Mesenchymal stem cell (in vitro differentiated cells and primary cell): ENCODE results near the gene FAM222A.

Experiments
- DNase-seq: peaks from one replicate; pipeline ENCODE4 v3.0.0-alpha.2; 2013
- H2AFZ ChIP-seq: one replicate; pipeline ENCODE4 v1.6.1; 2013; ENCODE audit warnings: low read depth, mild to moderate bottlenecking, control low read depth, inconsistent platforms, low read length, moderate library complexity
- H2AK5ac ChIP-seq: 2 replicates; pipeline ENCODE4 v1.6.1; 2013; ENCODE audit warnings: low read length, moderate library complexity, mild to moderate bottlenecking, inconsistent platforms; ENCODE audit not compliant: severe bottlenecking
- H2BK120ac ChIP-seq: one replicate; pipeline ENCODE4 v1.6.1; 2013; ENCODE audit warnings: low read depth, mild to moderate bottlenecking, inconsistent platforms, low read length, moderate library complexity
- H2BK12ac ChIP-seq, 2 experiments: one replicate each; pipeline ENCODE4 v1.6.1; 2013; ENCODE audit warnings: inconsistent platforms in 2 of 2, low read length in 2 of 2, mild to moderate bottlenecking in 2 of 2, moderate library complexity in 2 of 2, control low read depth in 1 of 2
- H2BK15ac ChIP-seq: one replicate; pipeline ENCODE4 v1.6.1; 2013; ENCODE audit warnings: mild to moderate bottlenecking, low read depth, inconsistent platforms; ENCODE audit not compliant: poor library complexity, severe bottlenecking
- H2BK5ac ChIP-seq: 2 replicates; pipeline ENCODE4 v1.6.1; 2013; ENCODE audit warnings: low read depth, mild to moderate bottlenecking, low read length, control low read depth, inconsistent platforms; ENCODE audit not compliant: poor library complexity, severe bottlenecking
- H3K14ac ChIP-seq, 2 experiments: one replicate each; pipeline ENCODE4 v1.6.1; 2013; ENCODE audit warnings: inconsistent platforms in 2 of 2, low read length in 2 of 2, control low read depth in 1 of 2, mild to moderate bottlenecking in 1 of 2, moderate library complexity in 1 of 2
- H3K18ac ChIP-seq, 2 experiments: one replicate each; pipeline ENCODE4 v1.6.1; 2013; ENCODE audit warnings: inconsistent platforms in 2 of 2, low read length in 2 of 2, control low read depth in 1 of 2, low read depth in 1 of 2, mild to moderate bottlenecking in 1 of 2
- H3K23ac ChIP-seq, 2 experiments: one replicate each; pipeline ENCODE4 v1.6.1; 2013; ENCODE audit warnings: inconsistent platforms in 2 of 2, low read length in 2 of 2, mild to moderate bottlenecking in 2 of 2, moderate library complexity in 2 of 2, control low read depth in 1 of 2
- H3K27ac ChIP-seq: 2 replicates; pipeline ENCODE4 v1.5.1; 2013; ENCODE audit warnings: mild to moderate bottlenecking, moderate library complexity, low read length, control low read depth, inconsistent platforms; ENCODE audit not compliant: poor library complexity, severe bottlenecking
- H3K27me3 ChIP-seq, 2 experiments: 2 replicates each; pipeline versions ENCODE4 v1.6.1 to v1.7.0; 2013; ENCODE audit warnings: low read length in 2 of 2, mild to moderate bottlenecking in 2 of 2, moderate library complexity in 2 of 2, control low read depth in 1 of 2, inconsistent platforms in 1 of 2; ENCODE audit not compliant: control insufficient read depth in 1 of 2, insufficient read depth in 1 of 2
- H3K36me3 ChIP-seq, 2 experiments: 2 replicates each; pipeline versions ENCODE4 v1.6.1 to v1.7.0; 2013; ENCODE audit warnings: low read length in 2 of 2, control low read depth in 1 of 2, inconsistent platforms in 1 of 2, low read depth in 1 of 2, mild to moderate bottlenecking in 1 of 2; ENCODE audit not compliant: insufficient read depth in 2 of 2, control insufficient read depth in 1 of 2
- H3K4ac ChIP-seq, 2 experiments: one replicate each; pipeline ENCODE4 v1.6.1; 2013; ENCODE audit warnings: inconsistent platforms in 2 of 2, low read length in 2 of 2, mild to moderate bottlenecking in 2 of 2, moderate library complexity in 2 of 2, control low read depth in 1 of 2, low read depth in 1 of 2
- H3K4me1 ChIP-seq: 2 replicates; pipeline ENCODE4 v1.6.1; 2013; ENCODE audit warnings: low read depth, low read length, control low read depth; ENCODE audit not compliant: control insufficient read depth, insufficient read depth
- H3K4me2 ChIP-seq: 2 replicates; pipeline ENCODE4 v1.6.1; 2013; ENCODE audit warnings: low read length, mild to moderate bottlenecking, inconsistent platforms; ENCODE audit not compliant: poor library complexity, severe bottlenecking
- H3K4me3 ChIP-seq, 2 experiments: 2 replicates each; pipeline versions ENCODE4 v1.5.1 to v1.7.0; 2013; ENCODE audit warnings: low read length in 2 of 2, mild to moderate bottlenecking in 2 of 2, control low read depth in 1 of 2, low read depth in 1 of 2; ENCODE audit not compliant: insufficient read depth in 1 of 2
- H3K79me1 ChIP-seq: replicated peaks from 2 replicates; pipeline ENCODE4 v1.6.1; 2013; ENCODE audit warnings: mild to moderate bottlenecking, control low read depth, low read length, inconsistent platforms; ENCODE audit not compliant: poor library complexity, severe bottlenecking
- H3K9ac ChIP-seq: 2 replicates; pipeline ENCODE4 v1.7.0; 2013; ENCODE audit warnings: mild to moderate bottlenecking, low read length, moderate library complexity
- H3K9me3 ChIP-seq: 2 replicates; pipeline ENCODE4 v1.7.0; 2013; ENCODE audit warnings: mild to moderate bottlenecking, low read length; ENCODE audit not compliant: control insufficient read depth
- H4K8ac ChIP-seq: one replicate; pipeline ENCODE4 v1.6.1; 2013; ENCODE audit warnings: inconsistent platforms, mild to moderate bottlenecking, low read length, moderate library complexity
- H4K91ac ChIP-seq: one replicate; pipeline ENCODE4 v1.6.1; 2013; ENCODE audit warnings: mild to moderate bottlenecking, low read length, inconsistent platforms
- WGBS: methylation state at CpG from one replicate; pipeline ENCODE4 v1.1.7; 2013; ENCODE audit warnings: mixed read lengths; 5-methylcytosine and 5-hydroxymethylcytosine counted together

The FAM222A gene

DNA sequence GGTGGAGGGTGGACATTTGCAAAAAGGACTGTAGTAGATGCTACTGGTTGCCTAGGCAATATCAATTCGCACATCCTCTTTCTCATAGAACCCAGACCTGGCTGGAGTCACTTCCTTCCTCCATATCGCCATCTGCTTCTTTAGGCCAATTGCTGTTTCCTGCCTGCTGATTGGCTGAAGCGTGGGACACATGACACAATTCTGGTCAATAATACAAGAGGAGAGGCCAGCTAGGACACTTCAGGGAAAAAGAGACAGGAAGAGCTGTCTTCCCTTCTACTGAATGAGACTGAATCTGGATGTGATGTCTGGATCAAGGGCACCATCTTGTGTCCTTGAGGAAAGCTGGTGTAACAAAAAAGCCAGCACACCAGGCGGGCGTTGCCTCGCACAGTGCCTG is 65.8 kb downstream of the FAM222A start:
- no peak overlapping the region for H2BK5ac ChIP-seq
- no peak overlapping the region for H2AFZ ChIP-seq
- no peak overlapping the region for H3K4me2 ChIP-seq
- no peak overlapping the region for H3K9ac ChIP-seq
- H4K91ac ChIP-seq: no peak overlapping the region
- no peak overlapping the region for H3K23ac ChIP-seq
- H3K4ac ChIP-seq: no peak overlapping the region
- DNase-seq: peak; percentile 5
- H3K4me3 ChIP-seq: no peak overlapping the region
- no peak overlapping the region for H2BK12ac ChIP-seq
- no peaks in the 10 kb centered on the region for H3K79me1 ChIP-seq
- peak overlapping the region; percentile 3 for H2BK15ac ChIP-seq
- H2BK120ac ChIP-seq: no peak overlapping the region
- H2AK5ac ChIP-seq: no peak overlapping the region
- H3K18ac ChIP-seq: no peak overlapping the region
- H3K27me3 ChIP-seq: peaks cover 6 to 12% of the 10 kb centered on the region in 2 experiments
- no peaks in the 10 kb centered on the region for H3K4me1 ChIP-seq
- peaks cover 4% of the 10 kb centered on the region in 2 experiments for H3K36me3 ChIP-seq
- H4K8ac ChIP-seq: no peak overlapping the region
- H3K27ac ChIP-seq: no peak overlapping the region
- H3K14ac ChIP-seq: no peak overlapping the region
- 87% methylated on average over 6 of the region's 6 CpGs for WGBS
- H3K9me3 ChIP-seq: peaks cover 14% of the 10 kb centered on the region

DNA sequence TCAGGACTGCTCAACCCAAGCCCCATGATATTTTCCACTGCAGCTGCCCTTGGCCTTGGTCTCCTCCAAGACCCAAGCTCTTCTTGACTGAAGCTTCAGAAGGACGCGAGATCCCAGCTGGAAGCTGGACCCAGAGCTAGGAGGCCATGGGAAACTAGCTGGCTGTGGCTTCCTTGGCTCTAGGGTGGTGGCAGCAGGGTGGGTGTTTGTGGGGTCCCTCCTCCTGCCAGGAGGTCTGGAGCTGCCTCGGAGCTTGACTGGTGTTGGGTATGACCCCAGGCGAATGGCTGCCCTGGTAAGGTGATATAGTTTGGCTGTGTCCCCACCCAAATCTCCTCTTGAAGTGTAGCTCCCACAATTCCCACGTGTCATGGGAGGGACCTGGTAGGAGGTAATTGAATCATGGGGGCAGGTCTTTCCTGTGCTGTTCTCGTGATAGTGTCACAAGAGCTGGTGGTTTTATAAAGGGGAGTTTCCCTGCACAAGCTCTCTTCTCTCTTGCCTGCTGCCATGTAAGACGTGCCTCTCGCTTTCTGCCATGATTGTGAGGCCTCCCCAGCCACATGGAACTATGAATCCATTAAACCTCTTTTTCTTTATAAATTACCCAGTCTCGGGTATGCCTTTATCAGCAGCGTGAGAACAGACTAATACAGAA is 68.2 kb downstream of the FAM222A start:
- Histone ChIP-seq H4K91ac (no peak overlapping the region), H2AK5ac (no peak overlapping the region), H2AFZ (no peak overlapping the region), H3K27ac (no peak overlapping the region), H2BK15ac (no peak overlapping the region), H3K27me3 (peaks cover 0 to 11% of the 10 kb centered on the region in 2 experiments), H3K4ac (no peak overlapping the region), H3K4me3 (no peak overlapping the region), H3K4me1 (no peaks in the 10 kb centered on the region), H2BK5ac (no peak overlapping the region), H3K9ac (no peak overlapping the region), H3K14ac (no peak overlapping the region), H2BK120ac (no peak overlapping the region), H4K8ac (no peak overlapping the region), H3K36me3 (peaks cover 4 to 9% of the 10 kb centered on the region in 2 experiments), H2BK12ac (no peak overlapping the region), H3K79me1 (no peaks in the 10 kb centered on the region), H3K4me2 (no peak overlapping the region), H3K9me3 (peaks cover 14% of the 10 kb centered on the region), H3K18ac (no peak overlapping the region), H3K23ac (no peak overlapping the region)
- 73% methylated on average over 8 of the region's 10 CpGs for WGBS
- no peak for DNase-seq

DNA sequence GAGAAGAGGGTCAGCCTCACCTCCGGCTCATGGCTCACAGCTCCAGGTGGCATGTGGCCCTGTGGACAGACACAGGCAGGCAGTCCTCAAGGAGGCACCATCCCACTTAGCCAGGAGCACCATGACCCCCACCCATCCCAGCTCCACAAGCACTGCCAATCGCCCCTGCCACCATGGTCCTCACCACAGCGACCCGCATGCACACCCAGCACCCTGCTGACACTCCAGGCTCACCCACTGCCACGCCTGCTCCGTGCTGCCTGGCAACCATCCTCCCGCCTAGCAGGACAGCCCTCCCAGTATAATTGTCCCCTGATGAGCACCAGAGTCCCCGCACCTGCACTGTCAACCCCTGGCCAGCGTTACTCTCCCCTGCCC is 68.7 kb downstream of the FAM222A start:
- Histone ChIP-seq H3K36me3 (peaks cover 4 to 9% of the 10 kb centered on the region in 2 experiments), H2BK120ac (no peak overlapping the region), H2BK15ac (no peak overlapping the region), H2BK12ac (no peak overlapping the region), H3K4ac (no peak overlapping the region), H3K27me3 (peaks cover 0 to 13% of the 10 kb centered on the region in 2 experiments), H3K4me1 (no peaks in the 10 kb centered on the region), H2AFZ (no peak overlapping the region), H3K9ac (no peak overlapping the region), H3K79me1 (no peaks in the 10 kb centered on the region), H2AK5ac (no peak overlapping the region), H3K4me3 (no peak overlapping the region), H3K27ac (no peak overlapping the region), H3K14ac (peak overlapping the region in 1 of 2 experiments; percentile 9), H3K4me2 (no peak overlapping the region), H4K8ac (peak overlapping the region; percentile 28), H3K23ac (no peak overlapping the region), H4K91ac (peak overlapping the region; percentile 68), H3K9me3 (peaks cover 14% of the 10 kb centered on the region), H2BK5ac (no peak overlapping the region), H3K18ac (no peak overlapping the region)
- no peak for DNase-seq
- WGBS: 85% methylated on average over 9 of the region's 9 CpGs

DNA sequence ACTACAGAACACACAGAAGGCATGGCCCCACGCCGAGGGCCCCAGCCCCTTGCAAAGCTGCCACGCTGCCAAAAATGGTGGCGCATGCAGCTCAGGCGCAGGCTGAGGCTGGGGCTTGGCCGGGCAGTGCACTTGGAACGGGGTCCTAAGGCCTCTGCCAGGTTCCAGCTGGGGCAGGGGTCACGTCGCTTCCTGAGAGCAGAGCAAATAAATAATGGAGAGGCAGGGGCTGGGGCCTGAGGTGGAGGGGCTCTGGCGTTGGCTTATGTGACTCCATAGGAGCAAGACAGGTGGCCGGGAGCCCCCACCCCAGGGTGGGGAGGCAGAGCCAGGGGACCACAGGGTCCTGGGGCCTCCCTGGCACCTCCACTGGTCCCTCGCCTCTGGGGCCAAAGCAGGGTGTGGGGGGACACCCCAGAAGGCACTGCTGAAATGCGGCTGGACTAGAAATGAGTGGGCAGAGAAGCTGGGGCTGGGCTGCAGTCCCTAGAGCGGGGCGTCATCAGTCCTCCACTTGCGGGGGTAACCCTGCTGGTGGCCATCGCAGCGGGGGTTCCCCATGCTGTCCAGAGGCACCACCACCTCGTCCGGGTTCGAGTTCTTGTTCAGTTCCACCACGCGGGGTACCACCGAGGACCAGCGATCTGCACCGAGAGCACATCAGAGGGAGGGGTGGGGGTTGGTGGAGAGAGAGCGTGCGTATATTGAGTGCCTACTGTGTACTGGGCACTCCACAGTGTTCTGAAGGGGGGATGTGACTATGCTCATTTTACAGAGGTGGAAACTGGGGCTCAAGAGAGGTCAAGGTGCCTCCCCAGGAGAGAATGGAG is 69.7 kb downstream of the FAM222A start:
- H4K91ac ChIP-seq: peak overlapping the region; percentile 7
- no peak overlapping the region for H3K4me2 ChIP-seq
- H2AK5ac ChIP-seq: no peak overlapping the region
- H2BK120ac ChIP-seq: no peak overlapping the region
- peaks cover 4 to 11% of the 10 kb centered on the region in 2 experiments for H3K36me3 ChIP-seq
- H3K23ac ChIP-seq: no peak overlapping the region
- DNase-seq: no peak
- no peak overlapping the region for H3K9ac ChIP-seq
- no peaks in the 10 kb centered on the region for H3K4me1 ChIP-seq
- no peak overlapping the region for H3K4ac ChIP-seq
- H2BK12ac ChIP-seq: no peak overlapping the region
- H4K8ac ChIP-seq: no peak overlapping the region
- H3K4me3 ChIP-seq: no peak overlapping the region
- H3K9me3 ChIP-seq: peaks cover 14% of the 10 kb centered on the region
- H3K27me3 ChIP-seq: peaks cover 0 to 18% of the 10 kb centered on the region in 2 experiments
- no peak overlapping the region for H2AFZ ChIP-seq
- H3K79me1 ChIP-seq: no peaks in the 10 kb centered on the region
- H2BK5ac ChIP-seq: no peak overlapping the region
- H3K18ac ChIP-seq: no peak overlapping the region
- peak overlapping the region in 1 of 2 experiments; percentile 35 for H3K14ac ChIP-seq
- 90% methylated on average over 28 of the region's 28 CpGs for WGBS
- no peak overlapping the region for H3K27ac ChIP-seq
- no peak overlapping the region for H2BK15ac ChIP-seq
